ENCODE results near the gene XYLT1.

DNA sequence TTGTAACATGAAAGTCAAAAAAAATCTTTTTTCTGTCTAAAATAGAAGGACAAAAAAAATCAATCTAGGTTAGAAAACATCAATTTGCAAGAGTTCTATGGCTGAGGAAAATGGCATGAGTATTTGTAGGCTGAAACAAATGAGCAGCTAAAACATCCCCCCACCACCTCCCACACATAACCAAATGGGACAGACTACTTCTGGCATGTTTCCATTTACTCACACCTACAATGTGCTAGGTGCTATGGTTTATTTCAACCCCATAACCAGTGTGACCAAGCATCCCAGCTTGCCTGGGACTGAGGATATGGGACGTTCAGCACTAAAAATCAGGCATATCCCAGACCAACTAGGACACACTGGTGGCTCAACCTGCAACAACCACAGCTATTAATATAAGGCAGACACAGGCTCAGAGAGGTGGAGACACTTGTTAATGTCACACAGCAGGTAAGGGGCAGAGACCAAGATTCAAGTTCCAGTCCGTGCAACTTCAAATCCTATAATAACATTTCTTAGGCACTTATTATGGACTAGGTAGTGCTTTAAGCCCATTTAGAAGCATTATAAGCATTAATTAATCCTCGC lies 96.0 kb downstream of the XYLT1 start:
- TF ChIP-seq POLR2A (IDR thresholded peaks at IDR 0.05) (no peak), POLR2AphosphoS5 (IDR thresholded peaks at IDR 0.05) (no peak)
- TF ChIP-seq, protein P1, sequence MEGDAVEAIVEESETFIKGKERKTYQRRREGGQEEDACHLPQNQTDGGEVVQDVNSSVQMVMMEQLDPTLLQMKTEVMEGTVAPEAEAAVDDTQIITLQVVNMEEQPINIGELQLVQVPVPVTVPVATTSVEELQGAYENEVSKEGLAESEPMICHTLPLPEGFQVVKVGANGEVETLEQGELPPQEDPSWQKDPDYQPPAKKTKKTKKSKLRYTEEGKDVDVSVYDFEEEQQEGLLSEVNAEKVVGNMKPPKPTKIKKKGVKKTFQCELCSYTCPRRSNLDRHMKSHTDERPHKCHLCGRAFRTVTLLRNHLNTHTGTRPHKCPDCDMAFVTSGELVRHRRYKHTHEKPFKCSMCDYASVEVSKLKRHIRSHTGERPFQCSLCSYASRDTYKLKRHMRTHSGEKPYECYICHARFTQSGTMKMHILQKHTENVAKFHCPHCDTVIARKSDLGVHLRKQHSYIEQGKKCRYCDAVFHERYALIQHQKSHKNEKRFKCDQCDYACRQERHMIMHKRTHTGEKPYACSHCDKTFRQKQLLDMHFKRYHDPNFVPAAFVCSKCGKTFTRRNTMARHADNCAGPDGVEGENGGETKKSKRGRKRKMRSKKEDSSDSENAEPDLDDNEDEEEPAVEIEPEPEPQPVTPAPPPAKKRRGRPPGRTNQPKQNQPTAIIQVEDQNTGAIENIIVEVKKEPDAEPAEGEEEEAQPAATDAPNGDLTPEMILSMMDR (IDR thresholded peaks at IDR 0.05) = no peak
